MM.1S (cell line): ENCODE results near the gene SLC6A19.

Source experiments
- DNase-seq: peaks from one replicate; pipeline ENCODE4 v3.0.0-alpha.2; 2015
- H2AFZ ChIP-seq: fragments of 300-600 bp; sonication (generic); 2 replicates; pipeline ENCODE4 v1.6.0; 2016; ENCODE audit warnings: antibody characterized with exemption, low read length
- H3F3A ChIP-seq: fragments of 300-600 bp; sonication (generic); 2 replicates; pipeline ENCODE4 v1.6.1; 2016; ENCODE audit warnings: mild to moderate bottlenecking, antibody characterized with exemption, low read length, moderate library complexity, mixed read lengths; ENCODE audit not compliant: insufficient read depth
- H3K27ac ChIP-seq: fragments of 300-600 bp; sonication (generic); 2 replicates; pipeline ENCODE4 v1.5.1; 2016; ENCODE audit warnings: mild to moderate bottlenecking, low read length
- H3K27me3 ChIP-seq: fragments of 300-600 bp; sonication (generic); replicated peaks from 2 replicates; pipeline ENCODE4 v1.6.0; 2016; ENCODE audit warnings: low read length; ENCODE audit not compliant: insufficient read depth
- H3K36me3 ChIP-seq: fragments of 300-600 bp; sonication (generic); replicated peaks from 2 replicates; pipeline ENCODE4 v1.6.1; 2016; ENCODE audit warnings: mild to moderate bottlenecking, low read length, mixed read lengths; ENCODE audit not compliant: insufficient read depth
- H3K4me1 ChIP-seq: fragments of 300-600 bp; sonication (generic); 2 replicates; pipeline ENCODE4 v1.6.1; 2016; ENCODE audit warnings: low read length, mixed read lengths
- H3K4me2 ChIP-seq: fragments of 300-600 bp; sonication (generic); 2 replicates; pipeline ENCODE4 v1.6.0; 2016; ENCODE audit warnings: low read depth, low read length
- H3K4me3 ChIP-seq: fragments of 300-600 bp; sonication (generic); 2 replicates; pipeline ENCODE4 v1.5.1; 2016; ENCODE audit warnings: low read length, mixed read lengths
- H3K79me2 ChIP-seq: fragments of 300-600 bp; sonication (generic); 2 replicates; pipeline ENCODE4 v1.6.1; 2016; ENCODE audit warnings: mixed run types, low read length, mixed read lengths
- H3K9ac ChIP-seq: fragments of 300-600 bp; sonication (generic); 2 replicates; pipeline ENCODE4 v1.6.1; 2016; ENCODE audit warnings: low read length, mixed read lengths
- H3K9me2 ChIP-seq: fragments of 300-600 bp; sonication (generic); replicated peaks from 2 replicates; pipeline ENCODE4 v1.6.1; 2016; ENCODE audit warnings: mild to moderate bottlenecking, low read length, mixed read lengths; ENCODE audit not compliant: insufficient read depth
- H3K9me3 ChIP-seq: fragments of 300-600 bp; sonication (generic); replicated peaks from 2 replicates; pipeline ENCODE4 v1.6.1; 2016; ENCODE audit warnings: mild to moderate bottlenecking, low read length, mixed read lengths; ENCODE audit not compliant: insufficient read depth
- H4K20me1 ChIP-seq: fragments of 300-600 bp; sonication (generic); 2 replicates; pipeline ENCODE4 v1.6.1; 2016; ENCODE audit warnings: mild to moderate bottlenecking, low read length, moderate library complexity, mixed read lengths; ENCODE audit not compliant: insufficient read depth
- EZH2 ChIP-seq: fragments of 300-600 bp; sonication (generic); optimal IDR thresholded peaks from 2 replicates; pipeline ENCODE3; 2017; ENCODE audit warnings: low read depth, mild to moderate bottlenecking, antibody characterized with exemption, low read length, mixed read lengths
- EZH2phosphoT487 ChIP-seq: fragments of 300-600 bp; sonication (generic); IDR thresholded peaks from 2 replicates; pipeline ENCODE4 v1.6.1; 2018; ENCODE audit warnings: antibody characterized with exemption, low read length
- TF ChIP-seq, protein P1 (sequence below): fragments of 300-600 bp; sonication (generic); IDR thresholded peaks from 2 replicates; pipeline ENCODE4 v1.5.1; 2016; ENCODE audit warnings: antibody characterized with exemption, low read length, mixed read lengths

SLC6A19 gene

DNA sequence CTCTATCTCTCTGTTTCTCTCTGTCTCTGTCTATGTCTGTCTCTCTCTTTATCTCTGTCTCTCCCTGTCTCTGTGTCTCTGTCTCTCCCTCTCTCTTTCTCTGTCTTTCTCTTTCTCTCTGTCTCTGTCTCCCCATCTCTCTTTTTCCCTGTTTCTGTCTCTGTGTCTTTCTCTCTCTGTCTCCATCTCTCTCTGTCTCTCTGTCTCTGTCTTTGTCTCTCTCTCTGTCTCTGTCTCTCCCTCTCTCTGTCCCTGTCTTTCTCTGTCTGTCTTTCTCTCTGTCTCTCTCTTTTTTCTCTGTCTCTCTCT is 2.1 kb upstream of the SLC6A19 start:
- no peak for DNase-seq

DNA sequence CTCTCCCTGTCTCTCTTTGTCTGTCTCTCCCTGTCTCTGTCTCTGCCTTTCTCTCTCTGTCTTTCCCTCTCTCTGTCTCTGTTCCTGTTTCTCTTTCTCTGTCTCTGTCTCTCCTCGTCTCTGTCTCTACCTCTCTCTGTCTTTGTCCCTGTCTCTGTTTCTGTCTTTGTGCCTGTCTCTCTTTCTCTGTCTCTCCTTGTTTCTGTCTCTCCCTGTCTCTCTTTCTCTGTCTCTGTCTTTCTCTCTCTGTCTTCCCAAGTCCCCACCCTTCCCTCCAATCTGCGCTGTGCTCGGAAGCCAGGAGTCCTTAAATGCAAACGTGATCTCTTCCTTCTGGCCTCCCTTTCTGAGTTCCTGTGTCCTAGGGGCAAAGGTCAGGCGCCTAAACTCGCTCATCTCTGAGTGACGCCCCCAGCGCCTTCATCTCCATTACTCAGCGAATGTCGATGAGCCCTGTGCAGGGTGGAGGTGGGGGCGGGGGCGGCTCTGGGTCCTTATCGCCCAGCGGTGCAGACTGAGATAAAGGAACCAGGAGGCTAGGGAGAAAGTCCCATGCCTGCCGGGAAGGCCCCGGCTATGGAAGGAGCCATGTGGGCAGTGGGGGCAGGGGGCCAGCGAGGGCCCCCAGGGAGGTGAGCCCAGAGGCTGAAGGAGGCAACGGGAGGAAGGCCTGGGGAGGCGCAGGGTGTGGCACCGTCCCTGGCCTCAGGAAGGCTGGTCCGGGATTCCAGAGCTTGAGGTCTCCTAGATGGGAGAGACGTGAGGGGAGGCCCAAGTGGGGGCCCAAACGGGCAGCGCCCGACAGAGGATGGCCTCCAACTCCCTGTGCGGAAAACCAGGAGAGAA is 1.5 kb upstream of the SLC6A19 start:
- Histone ChIP-seq H3K4me2 (no peak overlapping the region), H3K36me3 (no peaks in the 10 kb centered on the region), H3F3A (no peaks in the 10 kb centered on the region), H3K9ac (no peak overlapping the region), H2AFZ (no peak overlapping the region), H3K9me3 (no peaks in the 10 kb centered on the region), H3K27ac (no peak overlapping the region), H3K79me2 (no peaks in the 10 kb centered on the region), H3K27me3 (peaks cover 32% of the 10 kb centered on the region), H4K20me1 (no peaks in the 10 kb centered on the region), H3K9me2 (no peaks in the 10 kb centered on the region), H3K4me3 (no peak overlapping the region), H3K4me1 (no peaks in the 10 kb centered on the region)
- TF ChIP-seq EZH2phosphoT487 (no peak), EZH2 (no peak)
- TF ChIP-seq, protein P1, sequence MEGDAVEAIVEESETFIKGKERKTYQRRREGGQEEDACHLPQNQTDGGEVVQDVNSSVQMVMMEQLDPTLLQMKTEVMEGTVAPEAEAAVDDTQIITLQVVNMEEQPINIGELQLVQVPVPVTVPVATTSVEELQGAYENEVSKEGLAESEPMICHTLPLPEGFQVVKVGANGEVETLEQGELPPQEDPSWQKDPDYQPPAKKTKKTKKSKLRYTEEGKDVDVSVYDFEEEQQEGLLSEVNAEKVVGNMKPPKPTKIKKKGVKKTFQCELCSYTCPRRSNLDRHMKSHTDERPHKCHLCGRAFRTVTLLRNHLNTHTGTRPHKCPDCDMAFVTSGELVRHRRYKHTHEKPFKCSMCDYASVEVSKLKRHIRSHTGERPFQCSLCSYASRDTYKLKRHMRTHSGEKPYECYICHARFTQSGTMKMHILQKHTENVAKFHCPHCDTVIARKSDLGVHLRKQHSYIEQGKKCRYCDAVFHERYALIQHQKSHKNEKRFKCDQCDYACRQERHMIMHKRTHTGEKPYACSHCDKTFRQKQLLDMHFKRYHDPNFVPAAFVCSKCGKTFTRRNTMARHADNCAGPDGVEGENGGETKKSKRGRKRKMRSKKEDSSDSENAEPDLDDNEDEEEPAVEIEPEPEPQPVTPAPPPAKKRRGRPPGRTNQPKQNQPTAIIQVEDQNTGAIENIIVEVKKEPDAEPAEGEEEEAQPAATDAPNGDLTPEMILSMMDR: no peak
- DNase-seq: no peak

More for the DNA sequence above, 2.1 kb upstream of the SLC6A19 start:
- no peaks in the 10 kb centered on the region for H3K9me2 ChIP-seq
- H2AFZ ChIP-seq: no peak overlapping the region
- no peaks in the 10 kb centered on the region for H3K36me3 ChIP-seq
- TF ChIP-seq EZH2: no peak
- no peak for TF ChIP-seq EZH2phosphoT487
- TF ChIP-seq, protein P1: no peak
- H3K27ac ChIP-seq: no peak overlapping the region
- H3K4me3 ChIP-seq: no peak overlapping the region
- H3K4me1 ChIP-seq: no peaks in the 10 kb centered on the region
- peaks cover 35% of the 10 kb centered on the region for H3K27me3 ChIP-seq
- no peaks in the 10 kb centered on the region for H4K20me1 ChIP-seq
- no peaks in the 10 kb centered on the region for H3K9me3 ChIP-seq
- H3K79me2 ChIP-seq: no peaks in the 10 kb centered on the region
- H3F3A ChIP-seq: no peaks in the 10 kb centered on the region
- H3K4me2 ChIP-seq: no peak overlapping the region
- H3K9ac ChIP-seq: no peak overlapping the region

GRCh38 chr5:1200495-1201326 is 684 bp upstream of the SLC6A19 start:
- no peaks in the 10 kb centered on the region for H3K36me3 ChIP-seq
- no peak overlapping the region for H3K4me2 ChIP-seq
- DNase-seq: no peak
- H4K20me1 ChIP-seq: no peaks in the 10 kb centered on the region
- H3K79me2 ChIP-seq: no peaks in the 10 kb centered on the region
- no peaks in the 10 kb centered on the region for H3K9me3 ChIP-seq
- H3F3A ChIP-seq: no peaks in the 10 kb centered on the region
- TF ChIP-seq, protein P1: no peak
- TF ChIP-seq EZH2 (no peak), EZH2phosphoT487 (no peak)
- no peaks in the 10 kb centered on the region for H3K9me2 ChIP-seq
- no peak overlapping the region for H3K27ac ChIP-seq
- peaks cover 32% of the 10 kb centered on the region for H3K27me3 ChIP-seq
- H3K4me3 ChIP-seq: no peak overlapping the region
- H3K9ac ChIP-seq: no peak overlapping the region
- H3K4me1 ChIP-seq: no peaks in the 10 kb centered on the region
- no peak overlapping the region for H2AFZ ChIP-seq
